HuH-7.5 (cell line): ENCODE measurements around the gene BMF.

ENCODE experiments used
- DNase-seq: peaks from one replicate; pipeline ENCODE4 v3.0.0; 2011; ENCODE audit warnings: low spot score

Gene BMF

DNA sequence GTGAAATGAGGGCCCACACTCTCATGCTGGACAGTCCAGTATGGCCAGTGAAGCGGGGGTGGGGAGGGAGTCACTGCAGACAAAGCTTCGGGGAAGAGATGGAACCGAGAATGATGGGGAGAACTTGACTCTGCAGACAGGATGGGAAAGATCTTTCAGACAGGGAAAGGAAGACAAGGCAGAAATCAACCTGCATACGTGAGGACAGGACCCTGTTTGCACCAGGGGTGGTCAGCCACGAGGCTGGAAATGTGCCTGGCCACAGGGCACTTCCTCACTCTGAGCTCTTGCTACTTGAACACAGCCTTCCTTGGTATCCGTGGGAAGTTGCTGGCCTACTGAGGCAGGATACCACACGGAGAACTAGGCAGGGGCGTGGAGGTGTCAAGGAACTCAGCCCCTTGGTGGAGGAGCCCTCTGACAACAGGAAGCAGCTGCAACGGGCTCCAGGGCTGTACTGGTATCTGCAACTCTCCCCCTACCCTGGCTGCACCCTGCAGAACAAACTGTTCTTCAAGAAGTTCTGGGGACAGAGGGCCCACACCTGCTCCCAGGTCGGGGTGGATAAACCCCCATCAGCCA lies 60.4 kb downstream of the BMF start:
- no peak for DNase-seq

- no peak for DNase-seq
Measured at GRCh38 chr15:40047415-40048210, 61.1 kb downstream of the BMF start.

DNA sequence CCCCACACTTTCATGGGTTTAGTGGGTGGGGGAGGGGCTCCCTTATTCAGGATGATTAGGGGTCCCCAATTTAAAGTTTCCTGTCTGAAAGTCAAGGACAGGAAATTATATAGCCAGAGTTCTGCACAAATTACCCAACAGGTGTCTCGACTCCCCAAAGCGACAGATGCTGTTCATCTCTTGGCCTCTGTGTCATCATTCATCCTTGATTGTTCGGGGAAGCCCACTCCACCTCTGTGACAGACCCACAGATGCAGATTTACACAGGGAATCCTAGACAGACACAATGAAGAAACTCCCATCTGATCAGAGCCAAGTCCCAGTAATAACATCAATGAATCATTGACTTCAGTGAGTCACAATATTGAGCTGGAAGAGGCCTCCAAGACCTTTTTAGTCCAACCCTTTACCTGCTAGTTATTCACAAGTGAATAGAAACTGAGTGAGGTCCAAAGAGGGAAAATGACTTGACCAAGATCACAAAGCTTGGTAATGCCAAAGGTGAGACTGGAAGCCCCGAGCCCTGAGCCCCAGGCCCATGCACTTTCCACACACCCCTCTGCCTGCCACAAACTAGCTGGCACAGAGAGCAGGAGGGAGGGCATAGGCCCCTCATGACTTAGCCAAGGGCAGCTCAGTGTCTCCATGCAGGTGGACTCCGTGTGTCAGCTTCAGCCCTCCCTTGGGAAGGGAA lies 61.8 kb downstream of the BMF start:
- no peak for DNase-seq

DNA sequence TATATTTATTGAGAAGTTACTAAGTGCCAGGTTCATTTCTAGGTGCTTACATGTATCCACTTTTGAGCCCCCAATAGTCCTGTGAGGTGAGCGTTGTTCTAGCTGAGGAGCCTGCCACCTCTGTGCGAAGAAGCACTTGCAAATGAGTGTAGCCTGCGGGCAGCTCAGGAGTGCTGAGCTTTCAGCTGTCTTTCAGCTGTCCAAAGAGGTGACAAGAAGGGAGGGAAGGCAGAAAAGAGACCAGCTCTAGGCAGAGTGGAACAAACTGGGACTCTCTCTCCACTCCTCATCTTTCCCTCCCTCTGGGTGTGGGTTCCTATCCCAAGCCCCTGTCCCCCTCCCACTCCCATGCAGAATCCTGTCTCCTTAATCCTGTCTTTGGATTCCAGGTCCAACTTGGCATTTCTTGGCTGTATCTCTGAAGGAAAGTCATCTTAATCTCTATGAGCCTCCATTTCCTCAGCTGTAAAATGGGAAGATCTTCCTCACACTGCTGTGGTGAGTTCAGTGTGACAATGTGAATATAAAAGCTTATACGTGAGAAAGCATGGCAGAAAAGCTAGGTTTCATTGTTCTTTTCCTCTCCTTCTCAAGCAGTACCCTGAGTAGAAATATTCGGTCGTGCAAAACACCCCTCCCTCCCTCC lies 63.0 kb downstream of the BMF start:
- no peak for DNase-seq

- DNase-seq: peak; percentile 84
Measured at GRCh38 chr15:40044717-40045571, 63.7 kb downstream of the BMF start.

- DNase-seq: no peak
Measured at GRCh38 chr15:40043927-40044716, 64.6 kb downstream of the BMF start.

- DNase-seq: no peak
Measured at GRCh38 chr15:40042791-40043320, 65.8 kb downstream of the BMF start.

DNA sequence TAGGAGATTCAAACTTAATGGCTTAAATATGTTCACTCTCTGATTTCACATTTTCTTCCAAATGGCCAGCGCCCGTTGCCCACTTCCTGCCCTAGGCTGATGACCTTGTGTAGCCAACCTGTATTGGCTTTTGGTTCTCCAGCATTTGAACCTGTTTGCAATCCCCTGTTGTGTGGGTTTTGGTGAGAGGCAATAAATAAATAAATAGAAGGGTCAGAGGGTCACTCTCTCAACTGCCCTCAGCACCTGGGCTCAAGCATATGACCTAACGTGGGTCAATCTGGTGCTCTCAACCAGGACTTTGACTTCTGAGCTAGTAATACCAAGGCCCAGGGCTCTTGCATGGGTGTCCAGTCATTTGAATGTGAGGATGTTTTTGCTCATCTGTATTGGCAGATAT lies 67.9 kb downstream of the BMF start:
- no peak for DNase-seq

GRCh38 chr15:40040293-40040635 lies 68.4 kb downstream of the BMF start:
- DNase-seq: no peak

GRCh38 chr15:40038638-40039543 lies 69.8 kb downstream of the BMF start, which contains the start of gene SRP14:
Gene SRP14 (minus strand): TSS chr15:40039181. CDS start chr15:40039116, 65 bp downstream.
- peak; percentile 69 for DNase-seq

DNA sequence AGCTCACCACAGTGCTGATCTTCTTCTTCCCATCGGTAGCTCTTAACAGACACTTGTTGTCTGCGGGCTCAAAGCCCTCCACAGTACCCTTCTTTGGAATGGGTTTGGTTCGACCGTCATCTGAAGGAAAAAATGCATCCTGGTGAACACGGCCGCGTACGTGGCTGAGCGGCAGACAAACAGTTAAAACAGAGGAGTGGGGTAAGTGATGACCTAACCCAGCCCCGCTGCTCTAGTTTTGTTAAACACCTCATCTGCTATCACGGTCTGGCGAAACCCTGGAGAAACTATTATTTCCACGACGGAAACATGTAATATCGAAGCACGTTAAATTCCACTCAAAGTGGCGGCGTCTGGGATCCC lies 70.4 kb downstream of the BMF start:
- no peak for DNase-seq
